Myocyte (in vitro differentiated cells): Measurements from ENCODE around the gene EML2. TPM values are rescaled to one million over a fixed set of nuclear protein-coding genes. Genes with fewer than 3 reads are reported as not detected.
A peak's percentile ranks its signal among the peaks of the same experiment; 100 is the strongest.

ENCODE experiments used
- microRNA counts: library from miRNA; unstranded; fragments of <30 nt; microRNA quantifications from one replicate; lab custom pipeline; 2016
- microRNA-seq: library from miRNA; unstranded; fragments of <30 nt; microRNA quantifications from one replicate; pipeline ENCODE4, GENCODE V29; 2016
- total RNA-seq: library from RNA; depleted of rRNA; stranded (reverse); fragments of >200 nt; gene quantifications from 2 replicates; pipeline ENCODE4 v1.2.3, GENCODE V29; 2014

Gene EML2
- total RNA-seq, 1 donor from 2014 or later, result 24.7 TPM

MicroRNA genes within 50 kb of the gene (microRNA counts, 767-probe panel; counts per million panel counts)
- microRNA hsa-miR-330-3p (lab: Ali Mortazavi, UCI) (not detected), microRNA hsa-miR-330-5p (lab: Ali Mortazavi, UCI) (not detected), microRNA hsa-miR-642a-5p (lab: Ali Mortazavi, UCI) (not detected), microRNA hsa-miR-642b-3p (lab: Ali Mortazavi, UCI) (not detected)

Small RNA genes lying within 50 kb of the gene (microRNA-seq; reads per million reads assigned to microRNA genes)
- gene MIR330 (30.0 reads per million, percentile 42 among the genes with 10 or more reads in this experiment), gene MIR642A (not detected), gene MIR642B (not detected)

Other genes starting within 250 kb of the EML2 start
- gene PPP1R13L, start 234.3 kb downstream of the EML2 start, total RNA-seq, result 0.73 and 1.3 TPM in 2 replicates
- 10.1 and 13.2 TPM in 2 replicates for gene POLR1G, start 232.8 kb downstream of the EML2 start, total RNA-seq
- gene ERCC1, start 215.5 kb downstream of the EML2 start, total RNA-seq, result 60.8 and 78.3 TPM in 2 replicates
- 2.0 and 4.1 TPM in 2 replicates for gene FOSB, start 171.4 kb downstream of the EML2 start, total RNA-seq
- 120 and 139 TPM in 2 replicates for gene RTN2, start 142.3 kb downstream of the EML2 start, total RNA-seq
- 0.26 and 0.64 TPM in 2 replicates for gene PPM1N, start 141.0 kb downstream of the EML2 start, total RNA-seq
- 54.9 and 75.2 TPM in 2 replicates for gene VASP, start 131.9 kb downstream of the EML2 start, total RNA-seq
- gene OPA3, start 54.6 kb downstream of the EML2 start, total RNA-seq, result 16.1 and 21.0 TPM in 2 replicates
- gene GPR4, start 37.2 kb downstream of the EML2 start, total RNA-seq, result not detected in 2 replicates
- 0.37 TPM in 1 of 2 replicates, not detected in the other for gene GIPR, start 28.8 kb upstream of the EML2 start, total RNA-seq
- gene SNRPD2, start 52.6 kb upstream of the EML2 start, total RNA-seq, result 132 and 143 TPM in 2 replicates
- gene QPCTL, start 53.3 kb upstream of the EML2 start, total RNA-seq, result 11.2 and 16.6 TPM in 2 replicates
- 9.0 TPM in 2 replicates for gene FBXO46, start 91.5 kb upstream of the EML2 start, total RNA-seq
- not detected in 2 replicates for gene MEIOSIN, start 94.0 kb upstream of the EML2 start, total RNA-seq
- gene SIX5, start 129.9 kb upstream of the EML2 start, total RNA-seq, result 13.0 and 17.6 TPM in 2 replicates
- gene DMPK, start 143.1 kb upstream of the EML2 start, total RNA-seq, result 907 and 1,143 TPM in 2 replicates
- gene DMWD, start 153.4 kb upstream of the EML2 start, total RNA-seq, result 60.2 and 62.3 TPM in 2 replicates
- gene RSPH6A, start 175.9 kb upstream of the EML2 start, total RNA-seq, result 0.11 TPM in 1 of 2 replicates, not detected in the other
- 39.8 and 40.5 TPM in 2 replicates for gene SYMPK, start 223.8 kb upstream of the EML2 start, total RNA-seq
- gene FOXA3, start 224.9 kb upstream of the EML2 start, total RNA-seq, result not detected in 2 replicates
- gene IRF2BP1, start 246.7 kb upstream of the EML2 start, total RNA-seq, result 45.1 and 52.6 TPM in 2 replicates